ENCODE measurements around the gene DEPDC4.
"Not testable (repeated sequence)": the region's sequence is repeated elsewhere in the genome, so short reads cannot be mapped to it uniquely, and the experiment has no call there.

The DEPDC4 gene

GRCh38 chr12:100266835-100267602 is at the start of gene DEPDC4, which contains the start of gene SCYL2:
DEPDC4 (minus strand) TSS chr12:100267079; CDS start chr12:100267076, 3 bp downstream.
SCYL2 (plus strand) TSS chr12:100267177; CDS start chr12:100282971, 15,794 bp downstream.
- H3K4me3 ChIP-seq (ENCODE audit: low read depth, low read length): peak within 1 kb of the TSS; percentile 78
- peak; percentile 99 for DNase-seq (ENCODE audit: low read depth)
- peak; percentile 12 for TF ChIP-seq CTCF (conservative IDR thresholded peaks at IDR 0.05; ENCODE audit: low read depth, low read length)

- H3K4me3 ChIP-seq (ENCODE audit: low read depth, low read length): no peak overlapping the region
- no peak for TF ChIP-seq CTCF (conservative IDR thresholded peaks at IDR 0.05; ENCODE audit: low read depth, low read length)
- no peak for DNase-seq (ENCODE audit: low read depth)
Measured at GRCh38 chr12:100311317-100311716, 44.4 kb upstream of the DEPDC4 start.

GRCh38 chr12:100308138-100308537 is 41.3 kb upstream of the DEPDC4 start:
- not testable (repeated sequence) for DNase-seq (ENCODE audit: low read depth); H3K4me3 ChIP-seq (ENCODE audit: low read depth, low read length)

DNA sequence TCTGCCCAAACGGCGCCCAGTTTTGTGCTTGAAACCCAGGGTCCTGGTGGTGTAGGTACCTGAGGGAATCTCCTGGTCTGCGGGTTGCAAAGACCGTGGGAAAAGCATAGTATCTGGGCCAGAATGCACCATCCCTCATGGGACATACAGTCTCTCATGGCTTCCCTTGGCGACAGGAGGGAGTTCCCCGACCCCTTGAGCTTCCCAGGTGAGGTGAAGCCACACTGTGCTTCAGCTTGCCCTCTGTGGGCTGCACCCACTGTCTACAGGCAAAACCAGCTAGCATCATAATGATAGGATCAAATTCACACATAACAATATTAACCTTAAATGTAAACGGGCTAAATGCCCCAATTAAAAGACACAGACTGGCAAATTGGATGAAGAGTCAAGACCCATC is 37.5 kb upstream of the DEPDC4 start:
- H3K4me3 ChIP-seq (ENCODE audit: low read depth, low read length); DNase-seq (ENCODE audit: low read depth): not testable (repeated sequence)

GRCh38 chr12:100303831-100304230 is 37.0 kb upstream of the DEPDC4 start:
- no peak for TF ChIP-seq CTCF (conservative IDR thresholded peaks at IDR 0.05; ENCODE audit: low read depth, low read length)
- no peak for DNase-seq (ENCODE audit: low read depth)
- no peak overlapping the region for H3K4me3 ChIP-seq (ENCODE audit: low read depth, low read length)

- DNase-seq (ENCODE audit: low read depth): no peak
- no peak for TF ChIP-seq CTCF (conservative IDR thresholded peaks at IDR 0.05; ENCODE audit: low read depth, low read length)
- H3K4me3 ChIP-seq (ENCODE audit: low read depth, low read length): no peak overlapping the region
Measured at GRCh38 chr12:100302081-100302480, 35.2 kb upstream of the DEPDC4 start.

DNA sequence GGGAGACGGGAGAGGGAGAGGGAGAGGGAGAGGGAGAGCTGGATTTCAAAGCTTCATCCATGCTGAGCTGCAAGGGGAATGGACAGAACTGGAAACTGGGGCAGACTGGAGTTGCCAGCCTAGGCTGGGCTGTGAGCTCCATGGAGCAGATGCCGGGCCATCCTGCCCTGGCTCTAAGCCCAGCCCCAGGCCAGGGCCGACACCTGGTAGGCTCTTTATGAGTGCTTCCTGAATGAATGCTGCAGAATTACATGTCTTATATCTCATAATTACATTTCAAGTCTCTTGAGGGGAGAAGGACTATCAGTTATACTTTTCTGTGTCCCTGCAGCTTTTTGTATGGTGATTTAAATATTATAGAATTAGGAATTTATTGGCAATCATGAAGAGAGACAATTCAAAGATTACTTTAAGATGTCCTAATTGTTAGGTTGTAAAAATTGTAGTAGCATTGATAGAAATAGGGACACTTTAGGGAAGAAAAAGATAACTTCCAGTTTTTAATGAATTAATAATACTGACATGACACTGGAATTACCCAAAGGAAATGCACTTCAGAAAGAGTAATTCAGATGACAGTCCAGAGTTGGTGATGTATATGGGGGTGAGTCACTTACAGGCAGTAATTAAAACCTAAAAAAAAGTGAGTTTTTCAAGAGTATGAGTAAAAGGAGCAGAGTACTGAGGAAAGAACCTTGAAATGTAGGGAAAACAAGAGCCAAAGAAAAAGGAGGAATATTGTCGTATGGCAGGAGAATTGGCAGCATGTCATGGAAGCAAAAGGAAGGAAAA is 29.1 kb upstream of the DEPDC4 start:
- TF ChIP-seq CTCF (conservative IDR thresholded peaks at IDR 0.05; ENCODE audit: low read depth, low read length): no peak
- DNase-seq (ENCODE audit: low read depth): peak; percentile 12
- H3K4me3 ChIP-seq (ENCODE audit: low read depth, low read length): no peak overlapping the region

DNA sequence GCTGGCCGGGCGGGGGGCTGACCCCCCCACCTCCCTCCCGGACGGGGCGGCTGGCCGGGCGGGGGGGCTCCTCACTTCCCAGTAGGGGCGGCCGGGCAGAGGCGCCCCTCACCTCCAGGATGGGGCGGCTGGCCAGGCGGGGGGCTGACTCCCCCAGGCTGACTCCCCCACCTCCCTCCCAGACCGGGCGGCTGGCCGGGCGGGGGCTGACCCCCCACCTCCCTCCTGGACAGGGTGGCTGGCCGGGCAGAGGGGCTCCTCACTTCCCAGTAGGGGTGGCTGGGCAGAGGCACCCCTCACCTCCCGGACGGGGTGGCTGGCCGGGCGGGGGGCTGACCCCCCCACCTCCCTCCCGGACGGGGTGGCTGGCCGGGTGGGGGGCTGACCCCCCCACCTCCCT is 27.5 kb upstream of the DEPDC4 start:
- not testable (repeated sequence) for H3K4me3 ChIP-seq (ENCODE audit: low read depth, low read length); DNase-seq (ENCODE audit: low read depth)
